Upper lobe of left lung (tissue), 6 donors: ENCODE results near the gene RXRB. TPM values are rescaled to one million over a fixed set of nuclear protein-coding genes. Genes with fewer than 3 reads are reported as not detected.

Source experiments
- ATAC-seq, 2 donors: fragments of 200-7000 bp; cut with Tn5 transposase; one replicate each; pipeline ENCODE4 v1.9.1; 2022; ENCODE audit warnings: mild to moderate bottlenecking in 2 of 2, moderate library complexity in 2 of 2; ENCODE audit not compliant: low FRiP score in 2 of 2
- DNase-seq, 2 donors: peaks; one replicate each; pipeline ENCODE4 v3.0.0-alpha.2; 2019 to 2020
- H3K27ac ChIP-seq, 4 donors: fragments of 200-600 bp; sonication (generic); one replicate each; pipeline ENCODE4 v1.5.1; 2016 to 2019
- H3K27me3 ChIP-seq, 4 donors: fragments of 200-600 bp; sonication (generic); one replicate each; pipeline ENCODE4 v1.5.1; 2017 to 2019
- H3K36me3 ChIP-seq, 4 donors: fragments of 200-600 bp; sonication (generic); one replicate each; pipeline ENCODE4 v1.5.1; 2016 to 2019
- H3K4me1 ChIP-seq, 4 donors: fragments of 200-600 bp; sonication (generic); one replicate each; pipeline ENCODE4 v1.5.1; 2018 to 2019
- H3K4me3 ChIP-seq, 4 donors: fragments of 200-600 bp; sonication (generic); one replicate each; pipeline ENCODE4 v1.5.1; 2017 to 2019; ENCODE audit warnings: mild to moderate bottlenecking in 2 of 4, moderate library complexity in 1 of 4
- H3K9me3 ChIP-seq, 4 donors: fragments of 200-600 bp; sonication (generic); one replicate each; pipeline ENCODE4 v1.5.1; 2018 to 2019
- CTCF ChIP-seq, 6 experiments: fragments of 450-650 bp in 4 of 6; fragments of 200-600 bp in 2 of 6; sonication (generic) in 2 of 6; IDR thresholded peaks; one replicate each; pipeline ENCODE4 v1.5.1; 2016 to 2019; ENCODE audit warnings: antibody characterized with exemption in 6 of 6
- EP300 ChIP-seq, 4 donors: sonication (generic); formaldehyde crosslinking; IDR thresholded peaks; one replicate each; pipeline ENCODE4 v1.5.1; 2017; ENCODE audit warnings: antibody characterized with exemption in 4 of 4, control low read depth in 2 of 4
- POLR2A ChIP-seq, 4 donors: fragments of 450-650 bp; IDR thresholded peaks; one replicate each; pipeline ENCODE4 v1.5.1; 2016 to 2017; ENCODE audit warnings: antibody characterized with exemption in 4 of 4, mild to moderate bottlenecking in 2 of 4
- POLR2AphosphoS5 ChIP-seq, 2 donors: sonication (generic); formaldehyde crosslinking; IDR thresholded peaks; one replicate each; pipeline ENCODE4 v1.5.1; 2017; ENCODE audit warnings: antibody characterized with exemption in 2 of 2
- WGBS, 2 donors: methylation state at CpG; one replicate each; pipeline ENCODE4 v1.1.5; 2017 to 2018; 5-methylcytosine and 5-hydroxymethylcytosine counted together
- total RNA-seq, 6 donors: library from RNA; depleted of rRNA in 4 of 6; stranded (reverse); fragments of >200 nt in 4 of 6; gene quantifications; one replicate each; pipeline versions ENCODE4 v1.1.0 to v1.2.1, GENCODE V29; 2016 to 2021
- donor health status: DM: no; HTN: no; CAD: no; lungs with moderate emphysema.
- donor health status: DM: no; HTN: yes; CAD: no; lungs with severe emphysema.

Gene RXRB
- total RNA-seq, 6 donors from 2014 or later = 19.3 to 67.1 (median 48.4) TPM

DNA sequence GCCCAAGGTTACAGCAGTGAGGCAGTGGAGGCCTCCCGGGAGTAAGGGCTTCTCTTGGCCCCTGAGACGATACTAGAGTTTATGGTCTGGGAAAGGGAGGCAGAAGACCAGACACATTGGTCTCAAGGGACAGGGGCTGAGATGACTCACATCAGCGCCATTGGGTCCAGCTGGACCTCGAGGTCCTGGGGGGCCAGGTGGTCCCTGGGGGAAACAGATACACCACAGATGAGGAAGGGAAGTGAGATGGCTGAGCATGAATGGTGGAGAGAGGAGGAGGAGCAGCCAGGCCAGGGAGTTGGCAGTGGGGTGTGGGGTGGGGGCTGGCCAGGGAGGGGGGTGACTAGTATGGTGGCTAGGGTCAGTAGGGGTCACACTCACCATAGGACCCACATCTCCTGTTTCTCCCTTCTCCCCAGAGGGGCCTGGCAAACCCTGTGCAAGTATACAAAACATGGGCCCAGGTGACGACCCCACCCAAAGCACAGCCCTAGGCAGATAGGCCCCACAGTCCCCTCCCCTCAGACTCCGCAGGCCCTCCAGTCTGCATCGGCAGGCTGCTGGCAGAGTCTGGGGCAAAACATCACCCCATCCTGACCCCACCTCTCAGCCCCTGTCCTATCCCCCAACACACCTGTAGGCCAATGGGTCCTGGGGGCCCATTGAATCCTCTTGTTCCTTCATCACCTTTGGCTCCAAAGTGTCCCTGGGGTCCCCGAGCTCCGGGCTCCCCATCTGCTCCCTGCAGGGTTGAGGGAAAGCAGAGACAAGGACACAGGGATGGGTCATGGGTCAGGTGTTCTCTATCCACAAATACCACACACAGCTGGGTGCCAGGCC lies 30.1 kb downstream of the RXRB start:
- Histone ChIP-seq H3K27me3 (no peaks in the 10 kb centered on the region), H3K27ac (no peak overlapping the region), H3K4me3 (no peak overlapping the region), H3K9me3 (no peaks in the 10 kb centered on the region), H3K36me3 (no peaks in the 10 kb centered on the region), H3K4me1 (no peaks in the 10 kb centered on the region)
- TF ChIP-seq POLR2AphosphoS5 (IDR thresholded peaks at IDR 0.05) = no peak
- TF ChIP-seq POLR2A (IDR thresholded peaks at IDR 0.05) = no peak
- no peak for ATAC-seq
- WGBS, 2 donors = 82 to 88% methylated on average over 6 to 9 of the region's 9 CpGs
- no peak for DNase-seq

- Histone ChIP-seq H3K36me3 (no peaks in the 10 kb centered on the region), H3K4me1 (no peaks in the 10 kb centered on the region), H3K4me3 (no peak overlapping the region), H3K9me3 (no peaks in the 10 kb centered on the region), H3K27me3 (no peaks in the 10 kb centered on the region), H3K27ac (no peak overlapping the region)
- no peak for ATAC-seq
- no peak for DNase-seq
- no peak for TF ChIP-seq POLR2A (IDR thresholded peaks at IDR 0.05)
- no peak for TF ChIP-seq POLR2AphosphoS5 (IDR thresholded peaks at IDR 0.05)
- TF ChIP-seq EP300 (IDR thresholded peaks at IDR 0.05) = no peak
- no peak for TF ChIP-seq CTCF (IDR thresholded peaks at IDR 0.05)
- 95 to 96% methylated on average over 10 of the region's 10 CpGs for WGBS, 2 donors
These were observed 30.9 kb downstream of the RXRB start for GRCh38 chr6:33169291-33170175.

DNA sequence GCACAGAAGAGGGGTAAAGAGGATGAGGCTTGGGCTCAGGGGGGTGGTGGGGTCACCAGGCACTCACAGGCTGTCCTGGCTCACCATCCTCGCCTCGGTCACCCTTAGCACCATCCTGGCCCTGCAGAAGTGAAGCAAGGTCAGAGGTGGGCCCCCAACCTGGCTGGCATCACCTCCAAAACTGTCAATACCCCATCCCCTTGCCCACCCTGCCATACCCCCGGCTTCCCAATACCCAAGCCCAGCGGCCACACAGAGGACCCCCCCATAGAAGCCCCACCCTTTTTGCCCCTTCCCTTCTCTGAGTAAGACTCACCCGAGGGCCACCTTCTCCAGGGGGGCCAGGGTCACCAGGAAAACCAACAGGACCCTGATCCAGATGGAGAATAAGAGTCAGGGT lies 31.8 kb downstream of the RXRB start:
- no peak for TF ChIP-seq POLR2AphosphoS5 (IDR thresholded peaks at IDR 0.05)
- TF ChIP-seq EP300 (IDR thresholded peaks at IDR 0.05) = no peak
- TF ChIP-seq POLR2A (IDR thresholded peaks at IDR 0.05) = no peak
- no peak for TF ChIP-seq CTCF (IDR thresholded peaks at IDR 0.05)
- H3K36me3 ChIP-seq = no peaks in the 10 kb centered on the region
- no peaks in the 10 kb centered on the region for H3K4me1 ChIP-seq
- no peaks in the 10 kb centered on the region for H3K27me3 ChIP-seq
- no peak overlapping the region for H3K27ac ChIP-seq
- H3K9me3 ChIP-seq = no peaks in the 10 kb centered on the region
- DNase-seq (no peak), ATAC-seq (no peak)
- H3K4me3 ChIP-seq = no peak overlapping the region
- 64 to 100% methylated on average over 1 to 5 of the region's 5 CpGs for WGBS, 2 donors

GRCh38 chr6:33168284-33168601 lies 32.2 kb downstream of the RXRB start:
- DNase-seq (no peak), ATAC-seq (no peak)

More at GRCh38 chr6:33168284-33168601, 32.2 kb downstream of the RXRB start:
- WGBS, 2 donors = 80 to 86% methylated on average over 6 of the region's 6 CpGs
- no peaks in the 10 kb centered on the region for H3K4me1 ChIP-seq
- H3K36me3 ChIP-seq = no peaks in the 10 kb centered on the region
- no peaks in the 10 kb centered on the region for H3K27me3 ChIP-seq
- no peak overlapping the region for H3K27ac ChIP-seq
- no peaks in the 10 kb centered on the region for H3K9me3 ChIP-seq
- no peak overlapping the region for H3K4me3 ChIP-seq
- TF ChIP-seq EP300 (IDR thresholded peaks at IDR 0.05) (no peak), POLR2AphosphoS5 (IDR thresholded peaks at IDR 0.05) (no peak), CTCF (IDR thresholded peaks at IDR 0.05) (no peak), POLR2A (IDR thresholded peaks at IDR 0.05) (no peak)
